IMR-90 (cell line): ENCODE data around the gene RARS1. TPM values are rescaled to one million over a fixed set of nuclear protein-coding genes. Genes with fewer than 3 reads are reported as not detected.

ENCODE experiments used
- ATAC-seq: fragments of 200-7000 bp; cut with Tn5 transposase; 2 replicates; pipeline ENCODE4 v1.9.1; 2020; ENCODE audit warnings: low read depth, mild to moderate bottlenecking, moderate library complexity
- BruUV-seq: library from RNA; stranded (reverse); fragments of 400-500 nt; replicated peaks from 2 replicates; lab custom pipeline; 2021; lab: Mats Ljungman, UMichigan
- CTCF ChIA-PET: fragments of 300-600 bp; formaldehyde crosslinking; extraction: SDS; loops from one replicate; lab custom pipeline; 2021; ENCODE audit warnings: antibody characterized with exemption; lab: Yijun Ruan, JAX
- POLR2A ChIA-PET: fragments of 300-600 bp; sonication (Branson Sonifier 250); formaldehyde crosslinking; loops from one replicate; lab custom pipeline; 2022; ENCODE audit warnings: antibody characterized with exemption; ENCODE audit not compliant: unreplicated experiment; lab: Charles Lee
- DNase-seq: peaks from one replicate; pipeline ENCODE4 v3.0.0; 2013
- H2AFZ ChIP-seq: replicated peaks from 2 replicates; pipeline ENCODE3; 2013; ENCODE audit warnings: low read length, mild to moderate bottlenecking; ENCODE audit not compliant: poor library complexity
- H2AK5ac ChIP-seq: 2 replicates; pipeline ENCODE4 v1.6.1; 2013; ENCODE audit warnings: low read depth, low read length, inconsistent platforms
- H2AK9ac ChIP-seq: replicated peaks from 2 replicates; pipeline ENCODE3; 2013; ENCODE audit warnings: mild to moderate bottlenecking, low read depth, low read length, moderate library complexity; ENCODE audit not compliant: poor library complexity
- H2BK120ac ChIP-seq: 2 replicates; pipeline ENCODE4 v1.6.1; 2013; ENCODE audit warnings: low read depth, low read length, inconsistent platforms
- H2BK15ac ChIP-seq: 3 replicates; pipeline ENCODE4 v1.6.1; 2013; ENCODE audit warnings: low read depth, low read length, inconsistent platforms
- H2BK20ac ChIP-seq: 2 replicates; pipeline ENCODE4 v1.6.1; 2013; ENCODE audit warnings: low read depth, mild to moderate bottlenecking, inconsistent platforms, low read length, moderate library complexity
- H2BK5ac ChIP-seq: 2 replicates; pipeline ENCODE4 v1.6.1; 2013; ENCODE audit warnings: mild to moderate bottlenecking, low read depth, low read length, inconsistent platforms; ENCODE audit not compliant: poor library complexity, severe bottlenecking
- H3K14ac ChIP-seq: replicated peaks from 2 replicates; pipeline ENCODE4 v1.6.1; 2013; ENCODE audit warnings: low read depth, low read length, inconsistent platforms
- H3K18ac ChIP-seq: 2 replicates; pipeline ENCODE4 v1.6.1; 2013; ENCODE audit warnings: low read depth, low read length, control low read depth
- H3K23ac ChIP-seq: 2 replicates; pipeline ENCODE4 v1.6.1; 2013; ENCODE audit warnings: low read depth, low read length, inconsistent platforms
- H3K27ac ChIP-seq: 2 replicates; pipeline ENCODE4 v1.5.1; 2013; ENCODE audit warnings: mild to moderate bottlenecking, control low read depth, low read length; ENCODE audit not compliant: insufficient read depth
- H3K27me3 ChIP-seq: 2 replicates; pipeline ENCODE4 v1.6.1; 2013; ENCODE audit warnings: low read length; ENCODE audit not compliant: control insufficient read depth, insufficient read depth
- H3K36me3 ChIP-seq: 2 replicates; pipeline ENCODE4 v1.6.1; 2013; ENCODE audit warnings: low read length, mixed read lengths; ENCODE audit not compliant: control insufficient read depth, insufficient read depth
- H3K4ac ChIP-seq: 2 replicates; pipeline ENCODE4 v1.6.1; 2013; ENCODE audit warnings: low read depth, low read length, inconsistent platforms
- H3K4me1 ChIP-seq: 2 replicates; pipeline ENCODE4 v1.6.1; 2013; ENCODE audit warnings: low read length, mixed read lengths; ENCODE audit not compliant: control insufficient read depth, insufficient read depth
- H3K4me2 ChIP-seq: 2 replicates; pipeline ENCODE4 v1.6.1; 2013; ENCODE audit warnings: low read depth, mild to moderate bottlenecking, control low read depth, low read length, moderate library complexity
- H3K4me3 ChIP-seq: 2 replicates; pipeline ENCODE4 v1.5.1; 2013; ENCODE audit warnings: low read depth, mild to moderate bottlenecking, control low read depth, low read length, moderate library complexity; ENCODE audit not compliant: insufficient read depth
- H3K56ac ChIP-seq: 2 replicates; pipeline ENCODE4 v1.6.1; 2013; ENCODE audit warnings: low read length, inconsistent platforms; ENCODE audit not compliant: insufficient read depth; ENCODE audit errors: extremely low read depth
- H3K79me1 ChIP-seq, 2 experiments: 2 replicates each; pipeline ENCODE4 v1.6.1; 2013; ENCODE audit warnings: low read length in 2 of 2, inconsistent platforms in 1 of 2, low read depth in 1 of 2
- H3K9ac ChIP-seq: 2 replicates; pipeline ENCODE4 v1.6.1; 2013; ENCODE audit warnings: low read depth, low read length, control low read depth
- H3K9me1 ChIP-seq: 2 replicates; pipeline ENCODE4 v1.6.1; 2013; ENCODE audit warnings: low read length, inconsistent platforms; ENCODE audit not compliant: insufficient read depth
- H3K9me3 ChIP-seq: 2 replicates; pipeline ENCODE4 v1.6.1; 2013; ENCODE audit warnings: low read length; ENCODE audit not compliant: control insufficient read depth, insufficient read depth
- H4K20me1 ChIP-seq: 2 replicates; pipeline ENCODE4 v1.6.1; 2013; ENCODE audit warnings: low read length, inconsistent platforms; ENCODE audit not compliant: insufficient read depth
- H4K5ac ChIP-seq: 2 replicates; pipeline ENCODE4 v1.6.1; 2013; ENCODE audit warnings: mild to moderate bottlenecking, low read depth, low read length, control low read depth
- H4K8ac ChIP-seq, 2 experiments: 2 replicates each; pipeline ENCODE4 v1.6.1; 2013; ENCODE audit warnings: low read depth in 2 of 2, low read length in 2 of 2, control low read depth in 1 of 2, inconsistent platforms in 1 of 2
- H4K91ac ChIP-seq: 2 replicates; pipeline ENCODE4 v1.6.1; 2013; ENCODE audit warnings: low read depth, low read length, inconsistent platforms; ENCODE audit not compliant: insufficient read depth
- CTCF ChIP-seq: conservative IDR thresholded peaks from 2 replicates; pipeline ENCODE4 v1.5.1; 2012; ENCODE audit warnings: mild to moderate bottlenecking, low read depth, low read length, improper control_type of control experiment
- FOS ChIP-seq: fragments of 150-350 bp; IDR thresholded peaks from 2 replicates; pipeline ENCODE4 v1.6.1; 2016; ENCODE audit warnings: low read depth, low read length
- MAFK ChIP-seq: IDR thresholded peaks from 2 replicates; pipeline ENCODE4 v1.6.1; 2012; ENCODE audit warnings: low read depth, low read length, improper control_type of control experiment
- MXI1 ChIP-seq: IDR thresholded peaks from 2 replicates; pipeline ENCODE4 v1.6.1; 2012; ENCODE audit warnings: low read depth, mild to moderate bottlenecking, low read length, moderate library complexity, borderline replicate concordance
- POLR2A ChIP-seq: IDR thresholded peaks from 2 replicates; pipeline ENCODE4 v1.6.1; 2012; ENCODE audit warnings: mild to moderate bottlenecking, low read depth, low read length
- RFX5 ChIP-seq: IDR thresholded peaks from 2 replicates; pipeline ENCODE4 v1.8.0; 2012; ENCODE audit warnings: low read depth, mild to moderate bottlenecking, low read length, moderate library complexity
- WGBS, 2 experiments: methylation state at CpG; one replicate each; pipeline versions ENCODE4 v1.1.5 to v1.1.7; 2013; ENCODE audit warnings: missing lambda C conversion rate in 2 of 2; ENCODE audit not compliant: insufficient read length in 1 of 2; ENCODE audit errors: extremely low coverage in 2 of 2; 5-methylcytosine and 5-hydroxymethylcytosine counted together
- dilution Hi-C: fragments of 300-500 bp; cut with HindIII; formaldehyde crosslinking; loops from one replicate; pipeline ENCODE4 v1.14.3; 2018; ENCODE audit warnings: low sequenced_read_pairs; ENCODE audit not compliant: unreplicated experiment
- in situ Hi-C: fragments of 300-500 bp; cut with MboI; formaldehyde crosslinking; loops from 3 replicates; pipeline ENCODE4 v1.14.3; 2019; ENCODE audit warnings: low sequenced_read_pairs, inconsistent platforms, mixed read lengths
- intact Hi-C: fragments of 100-400 bp; cut with micrococcal nuclease; formaldehyde crosslinking; loops from 2 replicates; pipeline ENCODE4 v1.10.0; 2022
- microRNA-seq, 2 experiments: library from miRNA; stranded (forward) in 1 of 2; unstranded in 1 of 2; fragments of 10-50 nt in 1 of 2; fragments of <30 nt in 1 of 2; gene quantifications in 1 of 2; microRNA quantifications in 1 of 2; one replicate each; pipeline versions ENCODE3 to v1.1.0; 2013 to 2020; ENCODE audit not compliant: insufficient read depth in 1 of 2, insufficient read length in 1 of 2, unreplicated experiment in 1 of 2
- polyA plus RNA-seq, 3 experiments: library from polyadenylated mRNA; depleted of rRNA; stranded (reverse); fragments of >200 nt; gene quantifications; 2 replicates each; pipeline ENCODE4 v1.2.3, GENCODE V29; 2012; ENCODE audit warnings: low replicate concordance in 1 of 3
- small RNA-seq, 5 experiments: library from RNA; depleted of rRNA; stranded (forward); fragments of <200 nt; gene quantifications; one replicate each; pipeline ENCODE3, GENCODE V24; 2012
- total RNA-seq: library from RNA; depleted of rRNA; stranded (reverse); fragments of >200 nt; gene quantifications from 2 replicates; pipeline ENCODE4 v1.2.3, GENCODE V29; 2012; rRNA removed

The RARS1 gene
- total and polyA plus RNA-seq, 2 of the 4 experiments (the other 2 are of a cell fraction) = 80.4 to 153 TPM

GRCh38 chr5:168568738-168569137 is 82.5 kb downstream of the RARS1 start:
- H4K91ac ChIP-seq = no peak overlapping the region
- no TSS peak for BruUV-seq
- no peak overlapping the region for H3K4ac ChIP-seq
- H2BK5ac ChIP-seq = no peak overlapping the region
- peaks cover 20 to 23% of the 10 kb centered on the region in 2 experiments for H3K79me1 ChIP-seq
- no peak overlapping the region for H3K4me3 ChIP-seq
- no peaks in the 10 kb centered on the region for H3K9me1 ChIP-seq
- no peak overlapping the region for H4K5ac ChIP-seq
- no peak overlapping the region for H2AK9ac ChIP-seq
- TF ChIP-seq MAFK (no peak), MXI1 (no peak), POLR2A (no peak), CTCF (no peak), RFX5 (no peak), FOS (no peak)
- no peak overlapping the region for H2AFZ ChIP-seq
- dilution Hi-C loops (no loop called here), in situ Hi-C loops (no loop called here), intact Hi-C loops (no loop called here)
- no peak overlapping the region for H2BK20ac ChIP-seq
- H3K9ac ChIP-seq = no peak overlapping the region
- no peak overlapping the region for H3K4me2 ChIP-seq
- H3K23ac ChIP-seq = no peak overlapping the region
- no peak overlapping the region for H4K8ac ChIP-seq
- H3K56ac ChIP-seq = no peak overlapping the region
- no peak overlapping the region for H2BK15ac ChIP-seq
- H2BK120ac ChIP-seq = no peak overlapping the region
- H3K36me3 ChIP-seq = peaks cover 11% of the 10 kb centered on the region
- H3K27ac ChIP-seq = no peak overlapping the region
- no peaks in the 10 kb centered on the region for H3K9me3 ChIP-seq
- H3K18ac ChIP-seq = no peak overlapping the region
- no peak overlapping the region for H3K14ac ChIP-seq
- H2AK5ac ChIP-seq = no peak overlapping the region
- H3K4me1 ChIP-seq = no peaks in the 10 kb centered on the region
- ChIA-PET POLR2A (no interaction called here), CTCF (no interaction called here)
- WGBS, 2 experiments = no CpG with 5 or more reads among the region's 6 CpGs
- ATAC-seq (no peak), DNase-seq (no peak)
- no peaks in the 10 kb centered on the region for H3K27me3 ChIP-seq
- peaks cover 23% of the 10 kb centered on the region for H4K20me1 ChIP-seq

Small RNA genes lying within 50 kb of the gene (microRNA-seq; reads per million reads assigned to microRNA genes)
- gene MIR103A1 (ENCODE audit: insufficient read depth in 1 of 2, insufficient read length in 1 of 2, unreplicated experiment in 1 of 2) (0 to 2.1 reads per million in 2 experiments), gene MIR103B1 (ENCODE audit: unreplicated experiment) (not detected)

Small RNA genes lying within 50 kb of the gene (small RNA-seq; reads per million reads assigned to genes)
- gene MIR103A1 = 4.0 to 300 (median 187) reads per million in 5 experiments

Other genes with a start within 250 kb of the RARS1 start
- 9.1 and 10.3 TPM in 2 replicates for gene WWC1, start 194.8 kb upstream of the RARS1 start, total RNA-seq
- 10.1 and 10.3 TPM in 2 replicates for gene WWC1, start 194.8 kb upstream of the RARS1 start, polyA plus RNA-seq (2012; rRNA removed)
- gene FBLL1, start 42.8 kb downstream of the RARS1 start, total RNA-seq = under 0.01 and 0.18 TPM in 2 replicates
- 0.19 and 0.29 TPM in 2 replicates for gene FBLL1, start 42.8 kb downstream of the RARS1 start, polyA plus RNA-seq (2012; rRNA removed)
- gene PANK3, start 92.9 kb downstream of the RARS1 start, total RNA-seq = 21.0 and 37.5 TPM in 2 replicates
- gene PANK3, start 92.9 kb downstream of the RARS1 start, polyA plus RNA-seq (2012; rRNA removed) = 5.1 and 6.9 TPM in 2 replicates